ENCODE data around the gene TMEM217. TPM values are rescaled to one million over a fixed set of nuclear protein-coding genes. Genes with fewer than 3 reads are reported as not detected.
"Not testable (repeated sequence)": the region's sequence is repeated elsewhere in the genome, so short reads cannot be mapped to it uniquely, and the experiment has no call there.

TMEM217 gene
- total RNA-seq (2014; rRNA removed) (2.2 and 2.4 TPM in 2 replicates), Bru-seq, nascent RNA (percentile 41 among the genes with signal in this experiment), BruChase-seq, experiment 1, labeled RNA remaining after a 6-hour chase (percentile 53 among the genes with signal in this experiment), BruChase-seq, experiment 2, labeled RNA remaining after a 2-hour chase (percentile 53 among the genes with signal in this experiment)
- long read RNA-seq, partial matches to known transcripts: 1 of 5 reads
- long read RNA-seq, other reads (novel, unspliced or antisense): 3 of 5 reads

DNA sequence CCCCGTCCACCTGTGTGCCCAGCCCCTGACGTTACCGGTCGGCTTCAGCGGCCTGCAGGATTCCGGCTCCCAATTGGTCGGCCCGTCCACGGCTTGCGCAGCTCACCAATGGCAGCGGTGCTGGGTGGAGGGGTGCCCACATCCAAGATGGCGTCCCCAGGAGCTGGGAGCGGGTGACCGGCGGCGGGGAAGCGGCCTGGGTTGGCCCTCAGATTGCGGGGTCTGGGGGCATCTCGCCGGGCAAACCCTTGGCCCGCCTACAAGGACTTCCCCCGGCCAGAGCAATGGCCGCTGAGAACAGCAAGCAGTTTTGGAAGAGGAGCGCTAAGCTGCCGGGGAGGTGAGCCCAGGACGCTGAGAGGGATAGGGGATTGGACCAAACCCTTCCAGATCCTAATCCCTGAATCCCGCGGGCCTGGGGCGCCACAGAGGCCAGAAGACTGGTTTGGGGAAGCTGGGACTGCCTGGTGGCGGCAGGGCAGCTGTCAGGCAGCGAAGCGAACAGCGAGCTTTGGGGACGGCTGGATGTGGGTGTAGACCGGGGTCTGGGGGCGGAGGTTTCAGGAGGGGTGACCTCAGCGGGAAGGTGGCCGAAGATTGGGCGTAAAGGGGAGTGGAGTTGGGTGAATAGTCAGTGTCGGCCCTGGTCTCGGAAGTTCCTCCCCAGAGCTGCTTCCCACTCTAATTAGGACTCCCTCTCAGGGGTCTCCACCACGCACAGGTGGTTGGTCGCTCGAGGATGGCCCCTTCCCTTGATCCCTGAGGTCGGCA, at the start of gene TMEM217, which contains the start of gene TBC1D22B:
Gene TMEM217, minus strand, starts transcription at position 511 of the 771 bp plus-strand sequence. CDS start 39,114 bp downstream, outside the sequence.
Gene TBC1D22B, plus strand, starts transcription at position 139 of the 771 bp plus-strand sequence. Its CDS starts 146 bp downstream, at position 285.
- Histone ChIP-seq H3K27me3 (ENCODE audit: low read length) (no peaks in the 10 kb centered on the region), H3K79me2 (ENCODE audit: low read length) (peaks cover 49% of the 10 kb centered on the region), H3K9me2 (replicated peaks; ENCODE audit: low read length) (no peaks in the 10 kb centered on the region), H2AFZ (ENCODE audit: low read length) (peak within 1 kb of the TSS; percentile 97), H3K9me3 (ENCODE audit: low read length) (no peaks in the 10 kb centered on the region), H3K4me3 (ENCODE audit: low read length) (peak within 1 kb of the TSS; percentile 98), H4K20me1 (ENCODE audit: low read length) (no peaks in the 10 kb centered on the region), H3K36me3 (ENCODE audit: low read depth, low read length) (no peaks in the 10 kb centered on the region), H3K27ac (ENCODE audit: low read length) (peak within 1 kb of the TSS; percentile 50), H3K4me1 (ENCODE audit: insufficient read depth, low read length) (peaks cover 25% of the 10 kb centered on the region), H3K4me2 (ENCODE audit: low read length) (peak within 1 kb of the TSS; percentile 100), H3K9ac (ENCODE audit: low read length) (peak within 1 kb of the TSS; percentile 95), H3F3A (ENCODE audit: low read length, unreplicated experiment) (no peaks in the 10 kb centered on the region)
- intact Hi-C loops (cut with micrococcal nuclease): no loop called here
- BruUV-seq (replicated peaks): TSS peak; percentile 60
- ATAC-seq (peak; percentile 99), DNase-seq (peak; percentile 98)
- POLR2A ChIA-PET (ENCODE audit: unreplicated experiment): interaction anchor here (0.5 to 0.7 kb wide), 3 partner anchors 11 to 805 kb away, joined by 3 to 9 read pairs (median 4); no protein-coding TSS in a partner anchor
- TF ChIP-seq EZH2phosphoT487 (IDR thresholded peaks at IDR 0.05; ENCODE audit: borderline replicate concordance, low read length): no peak
- no peak for TF ChIP-seq EZH2 (IDR thresholded peaks at IDR 0.05; ENCODE audit: low read length, unreplicated experiment)
- TF ChIP-seq, protein P1, sequence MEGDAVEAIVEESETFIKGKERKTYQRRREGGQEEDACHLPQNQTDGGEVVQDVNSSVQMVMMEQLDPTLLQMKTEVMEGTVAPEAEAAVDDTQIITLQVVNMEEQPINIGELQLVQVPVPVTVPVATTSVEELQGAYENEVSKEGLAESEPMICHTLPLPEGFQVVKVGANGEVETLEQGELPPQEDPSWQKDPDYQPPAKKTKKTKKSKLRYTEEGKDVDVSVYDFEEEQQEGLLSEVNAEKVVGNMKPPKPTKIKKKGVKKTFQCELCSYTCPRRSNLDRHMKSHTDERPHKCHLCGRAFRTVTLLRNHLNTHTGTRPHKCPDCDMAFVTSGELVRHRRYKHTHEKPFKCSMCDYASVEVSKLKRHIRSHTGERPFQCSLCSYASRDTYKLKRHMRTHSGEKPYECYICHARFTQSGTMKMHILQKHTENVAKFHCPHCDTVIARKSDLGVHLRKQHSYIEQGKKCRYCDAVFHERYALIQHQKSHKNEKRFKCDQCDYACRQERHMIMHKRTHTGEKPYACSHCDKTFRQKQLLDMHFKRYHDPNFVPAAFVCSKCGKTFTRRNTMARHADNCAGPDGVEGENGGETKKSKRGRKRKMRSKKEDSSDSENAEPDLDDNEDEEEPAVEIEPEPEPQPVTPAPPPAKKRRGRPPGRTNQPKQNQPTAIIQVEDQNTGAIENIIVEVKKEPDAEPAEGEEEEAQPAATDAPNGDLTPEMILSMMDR (conservative IDR thresholded peaks at IDR 0.05; ENCODE audit: low read depth, low read length): no peak; the same call in 1 of the 2 replicates
- CTCF ChIA-PET: no interaction called here

DNA sequence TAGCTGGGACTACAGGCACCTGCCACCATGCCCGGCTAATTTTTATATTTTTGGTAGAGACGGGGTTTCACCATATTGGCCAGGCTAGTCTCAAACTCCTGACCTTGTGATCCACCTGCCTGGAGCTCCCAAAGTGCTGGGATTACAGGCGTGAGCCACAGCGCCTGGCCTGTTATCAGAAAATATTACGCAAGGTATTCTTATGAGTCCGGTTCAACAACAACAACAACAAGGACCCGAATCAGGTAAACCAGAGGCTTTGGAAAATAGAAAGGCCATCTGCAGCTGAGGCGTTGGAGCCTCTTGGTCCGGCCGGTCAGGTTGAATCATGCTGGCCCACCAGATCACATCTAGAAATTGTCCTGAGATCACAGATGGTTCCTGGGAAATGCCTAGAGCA, 49.5 kb upstream of the TMEM217 start:
- H3K9me3 ChIP-seq (ENCODE audit: low read length); H3K9ac ChIP-seq (ENCODE audit: low read length); ATAC-seq; H3K4me2 ChIP-seq (ENCODE audit: low read length); intact Hi-C loops (cut with micrococcal nuclease); BruUV-seq (replicated peaks); H3K79me2 ChIP-seq (ENCODE audit: low read length); H2AFZ ChIP-seq (ENCODE audit: low read length); CTCF ChIA-PET; H3K4me3 ChIP-seq (ENCODE audit: low read length); H3F3A ChIP-seq (ENCODE audit: low read length, unreplicated experiment); H3K36me3 ChIP-seq (ENCODE audit: low read depth, low read length); H3K27me3 ChIP-seq (ENCODE audit: low read length); H4K20me1 ChIP-seq (ENCODE audit: low read length); H3K9me2 ChIP-seq (replicated peaks; ENCODE audit: low read length); H3K27ac ChIP-seq (ENCODE audit: low read length); H3K4me1 ChIP-seq (ENCODE audit: insufficient read depth, low read length); DNase-seq: not testable (repeated sequence)
- POLR2A ChIA-PET (ENCODE audit: unreplicated experiment): interaction anchor here (0.6 kb wide), 1 partner anchor 48 kb away, joined by 3 read pairs; no protein-coding TSS in a partner anchor

DNA sequence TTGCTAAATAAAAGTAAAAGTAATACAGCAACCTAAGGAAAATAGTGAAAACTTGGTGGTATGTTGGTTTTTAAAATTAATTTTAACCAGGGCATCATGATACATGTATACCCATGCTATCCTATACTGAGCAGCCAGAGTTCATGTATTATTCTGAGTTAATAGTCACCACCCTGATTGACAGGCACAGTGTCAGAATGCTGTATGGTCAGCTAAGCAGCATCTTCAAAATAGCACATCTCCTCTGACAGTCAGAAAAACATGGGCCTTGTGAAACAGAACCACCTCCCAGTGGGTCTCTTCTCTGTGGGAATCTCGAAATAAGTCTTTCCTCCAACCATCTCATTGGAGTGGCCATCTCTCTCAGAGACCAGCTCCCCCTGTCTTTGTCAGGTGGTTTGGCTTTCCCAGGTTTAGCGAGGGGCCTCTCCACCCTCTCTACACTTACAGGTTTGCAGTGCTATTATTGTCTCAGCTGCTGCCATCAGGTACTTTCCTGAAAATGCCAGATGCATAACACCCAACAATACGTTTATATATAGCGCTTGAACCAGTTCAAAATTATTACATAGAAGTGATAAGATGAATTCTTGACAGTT, 48.8 kb upstream of the TMEM217 start:
- no peaks in the 10 kb centered on the region for H3K27me3 ChIP-seq (ENCODE audit: low read length)
- H3K27ac ChIP-seq (ENCODE audit: low read length): no peak overlapping the region
- H3K4me3 ChIP-seq (ENCODE audit: low read length): no peak overlapping the region
- H3K4me1 ChIP-seq (ENCODE audit: insufficient read depth, low read length): peaks cover 4% of the 10 kb centered on the region; the same call in 1 of the 2 replicates
- TF ChIP-seq EZH2phosphoT487 (IDR thresholded peaks at IDR 0.05; ENCODE audit: borderline replicate concordance, low read length) (no peak), EZH2 (IDR thresholded peaks at IDR 0.05; ENCODE audit: low read length, unreplicated experiment) (no peak)
- TF ChIP-seq, protein P1 (conservative IDR thresholded peaks at IDR 0.05; ENCODE audit: low read depth, low read length): no peak
- ATAC-seq (no peak), DNase-seq (no peak)
- no peaks in the 10 kb centered on the region for H3K79me2 ChIP-seq (ENCODE audit: low read length)
- no TSS peak for BruUV-seq (replicated peaks)
- intact Hi-C loops (cut with micrococcal nuclease): no loop called here
- no peaks in the 10 kb centered on the region for H3K9me2 ChIP-seq (replicated peaks; ENCODE audit: low read length)
- CTCF ChIA-PET: no interaction called here
- H2AFZ ChIP-seq (ENCODE audit: low read length): no peak overlapping the region
- H4K20me1 ChIP-seq (ENCODE audit: low read length): no peaks in the 10 kb centered on the region
- no peaks in the 10 kb centered on the region for H3K9me3 ChIP-seq (ENCODE audit: low read length)
- no peak overlapping the region for H3K9ac ChIP-seq (ENCODE audit: low read length)
- no peak overlapping the region for H3K4me2 ChIP-seq (ENCODE audit: low read length)
- H3K36me3 ChIP-seq (ENCODE audit: low read depth, low read length): peaks cover 9% of the 10 kb centered on the region; the same call in 1 of the 2 replicates
- POLR2A ChIA-PET (ENCODE audit: unreplicated experiment): no interaction called here
- H3F3A ChIP-seq (ENCODE audit: low read length, unreplicated experiment): no peaks in the 10 kb centered on the region
